Endothelial cell of umbilical vein (primary cell): Measurements from ENCODE around the gene CCDC197. TPM values are rescaled to one million over a fixed set of nuclear protein-coding genes. Genes with fewer than 3 reads are reported as not detected.

Experiments
- BruUV-seq: library from RNA; stranded (reverse); fragments of 400-500 nt; replicated peaks from 2 replicates; lab custom pipeline; 2021; lab: Mats Ljungman, UMichigan
- CTCF ChIA-PET: fragments of 300-600, 350-600 bp; sonication (Branson Sonifier 250); formaldehyde crosslinking; loops from one replicate; lab custom pipeline; 2021; ENCODE audit warnings: antibody characterized with exemption, inconsistent platforms; lab: Charles Lee
- POLR2A ChIA-PET: fragments of 300-600, 350-600 bp; sonication (Branson Sonifier 250); formaldehyde crosslinking; loops from one replicate; lab custom pipeline; 2021; ENCODE audit warnings: antibody characterized with exemption, inconsistent platforms; lab: Charles Lee
- DNase-seq: peaks from one replicate; pipeline ENCODE4 v3.0.0-alpha.2; 2011; ENCODE audit warnings: low read depth, low spot score
- FAIRE-seq: peaks from 2 replicates; lab custom pipeline; 2011; peaks lifted over from hg19 to GRCh38; lab: Jason Lieb, UNC
- H2AFZ ChIP-seq: 2 replicates; pipeline ENCODE4 v1.6.0; 2012; ENCODE audit warnings: low read depth, low read length, control low read depth, inconsistent platforms
- H3K27ac ChIP-seq: 2 replicates; pipeline ENCODE4 v1.5.1; 2011; ENCODE audit warnings: low read depth, mild to moderate bottlenecking, control low read depth, low read length, moderate library complexity; ENCODE audit not compliant: insufficient read depth
- H3K27me3 ChIP-seq, 2 experiments: 2 replicates each; pipeline versions ENCODE4 v1.6.0 to v1.6.1; 2011; ENCODE audit warnings: low read length in 2 of 2, mixed read lengths in 1 of 2; ENCODE audit not compliant: control insufficient read depth in 2 of 2, insufficient read depth in 2 of 2
- H3K36me3 ChIP-seq, 2 experiments: 2 replicates in 1 of 2; 3 replicates in 1 of 2; pipeline ENCODE4 v1.5.1; 2011; ENCODE audit warnings: low read length in 2 of 2, mild to moderate bottlenecking in 1 of 2, moderate library complexity in 1 of 2; ENCODE audit not compliant: control insufficient read depth in 2 of 2, insufficient read depth in 2 of 2; ENCODE audit errors: extremely low read depth in 1 of 2
- H3K4me1 ChIP-seq: 3 replicates; pipeline ENCODE4 v1.5.1; 2011; ENCODE audit warnings: mild to moderate bottlenecking, low read length; ENCODE audit not compliant: control insufficient read depth, insufficient read depth; ENCODE audit errors: extremely low read depth
- H3K4me2 ChIP-seq: 2 replicates; pipeline ENCODE4 v1.6.1; 2011; ENCODE audit warnings: low read length, control low read depth, mixed read lengths; ENCODE audit not compliant: insufficient read depth
- H3K4me3 ChIP-seq, 3 experiments: fragments of 200-600 bp in 1 of 3; sonication (generic), shearing (Covaris generic) in 1 of 3; replicated peaks in 1 of 3; 2 replicates each; pipeline ENCODE4 v1.5.1; 2011 to 2016; ENCODE audit warnings: control low read depth in 3 of 3, low read length in 3 of 3, mild to moderate bottlenecking in 2 of 3, inconsistent platforms in 1 of 3, low read depth in 1 of 3, moderate library complexity in 1 of 3; ENCODE audit not compliant: insufficient read depth in 1 of 3
- H3K79me2 ChIP-seq: 2 replicates; pipeline ENCODE4 v1.6.0; 2012; ENCODE audit warnings: low read length, inconsistent platforms; ENCODE audit not compliant: control insufficient read depth, insufficient read depth
- H3K9ac ChIP-seq: replicated peaks from 2 replicates; pipeline ENCODE3; 2011; ENCODE audit warnings: low read length, control low read depth; ENCODE audit not compliant: insufficient read depth; ENCODE audit errors: extremely low read depth
- H3K9me1 ChIP-seq: replicated peaks from 3 replicates; pipeline ENCODE4 v1.6.0; 2011; ENCODE audit warnings: mild to moderate bottlenecking, low read length; ENCODE audit not compliant: control insufficient read depth, insufficient read depth; ENCODE audit errors: extremely low read depth
- H3K9me3 ChIP-seq: replicated peaks from 2 replicates; pipeline ENCODE4 v1.5.1; 2012; ENCODE audit warnings: low read length, inconsistent platforms; ENCODE audit not compliant: control insufficient read depth, insufficient read depth
- H4K20me1 ChIP-seq: replicated peaks from 2 replicates; pipeline ENCODE3; 2011; ENCODE audit warnings: mild to moderate bottlenecking, low read length; ENCODE audit not compliant: control insufficient read depth, insufficient read depth; ENCODE audit errors: extremely low read depth
- CTCF ChIP-seq, 2 donors: IDR thresholded peaks; 1 replicate in 1 of 2; 2 replicates in 1 of 2; pipeline ENCODE4 v1.5.1; 2011; ENCODE audit warnings: low read length in 2 of 2, mild to moderate bottlenecking in 2 of 2, moderate library complexity in 2 of 2, control low read depth in 1 of 2, inconsistent platforms in 1 of 2, low read depth in 1 of 2; ENCODE audit not compliant: insufficient read depth in 1 of 2; ENCODE audit errors: extremely low read depth in 1 of 2
- EZH2 ChIP-seq: IDR thresholded peaks from 2 replicates; pipeline ENCODE4 v1.6.1; 2012; ENCODE audit warnings: borderline replicate concordance, low read depth, mild to moderate bottlenecking, moderate library complexity, low read length, inconsistent platforms; ENCODE audit not compliant: severe bottlenecking
- FOS ChIP-seq: IDR thresholded peaks from 2 replicates; pipeline ENCODE4 v1.6.1; 2011; ENCODE audit warnings: mild to moderate bottlenecking, low read length, moderate library complexity, borderline replicate concordance; ENCODE audit not compliant: insufficient read depth
- GATA2 ChIP-seq: IDR thresholded peaks from 2 replicates; pipeline ENCODE4 v1.7.0; 2011; ENCODE audit warnings: low read depth, mild to moderate bottlenecking, moderate library complexity, mixed read lengths, low read length; ENCODE audit not compliant: insufficient read length, insufficient read depth
- JUN ChIP-seq: IDR thresholded peaks from 2 replicates; pipeline ENCODE4 v1.6.1; 2011; ENCODE audit warnings: borderline replicate concordance, low read depth; ENCODE audit not compliant: insufficient read length, insufficient read depth
- MAX ChIP-seq: IDR thresholded peaks from 2 replicates; pipeline ENCODE4 v1.6.1; 2011; ENCODE audit not compliant: insufficient read depth, insufficient read length
- MYC ChIP-seq: IDR thresholded peaks from one replicate; pipeline ENCODE4 v1.6.1; 2011; ENCODE audit warnings: mild to moderate bottlenecking, low read depth, low read length
- POLR2A ChIP-seq: IDR thresholded peaks from 2 replicates; pipeline ENCODE4 v1.6.1; 2012; ENCODE audit warnings: low read depth, mild to moderate bottlenecking, control low read depth, low read length
- POLR2AphosphoS5 ChIP-seq: IDR thresholded peaks from 2 replicates; pipeline ENCODE4 v1.6.1; 2012; ENCODE audit warnings: low read depth, mild to moderate bottlenecking, control low read depth, low read length, moderate library complexity; ENCODE audit not compliant: insufficient read depth
- dilution Hi-C: fragments of 300-500 bp; cut with MboI; formaldehyde crosslinking; loops from one replicate; pipeline ENCODE4 v1.15.0; 2019; ENCODE audit warnings: low sequenced_read_pairs; ENCODE audit not compliant: extremely low pct_ligation_motif_present
- intact Hi-C: fragments of 100-400 bp; cut with micrococcal nuclease; formaldehyde crosslinking; loops from one replicate; pipeline ENCODE4 v1.10.0; 2022
- polyA plus RNA-seq, 4 experiments: library from polyadenylated mRNA; depleted of rRNA in 3 of 4; stranded (reverse) in 3 of 4; unstranded in 1 of 4; fragments of >200 nt; gene quantifications; 2 replicates each; pipeline versions ENCODE4 v1.2.1 to v1.2.3, GENCODE V29; 2011 to 2012; ENCODE audit warnings: missing spikeins in 1 of 4
- total RNA-seq: library from RNA; stranded (reverse); gene quantifications from 2 replicates; pipeline ENCODE4 v1.2.3, GENCODE V29; 2021

The CCDC197 gene
- total and polyA plus RNA-seq, 2 donors (not counting 3 experiments of a cell fraction or from before 2014, with no cell fraction given) = not detected

GRCh38 chr14:94047581-94047980 lies 50.5 kb downstream of the CCDC197 start:
- BruUV-seq = no TSS peak
- H3K36me3 ChIP-seq = peaks cover 10 to 26% of the 10 kb centered on the region in 2 experiments
- H2AFZ ChIP-seq = no peak overlapping the region
- no peak overlapping the region for H3K9ac ChIP-seq
- peaks cover 3% of the 10 kb centered on the region for H3K4me1 ChIP-seq
- H3K27me3 ChIP-seq = no peaks in the 10 kb centered on the region
- H3K9me1 ChIP-seq = no peaks in the 10 kb centered on the region
- POLR2A ChIA-PET = no interaction called here
- CTCF ChIA-PET = interaction anchor here (2.0 to 7.6 kb wide), 3 partner anchors 12 to 89 kb away, joined by 6 to 133 read pairs (median 24); no protein-coding TSS in a partner anchor
- dilution Hi-C loops = no loop called here
- no peak overlapping the region for H3K27ac ChIP-seq
- DNase-seq (no peak), FAIRE-seq (no peak)
- intact Hi-C loops = no loop called here
- no peak overlapping the region for H3K4me3 ChIP-seq
- H4K20me1 ChIP-seq = no peaks in the 10 kb centered on the region
- TF ChIP-seq FOS (no peak), EZH2 (no peak), JUN (no peak), MYC (no peak), POLR2A (no peak), GATA2 (no peak), CTCF (IDR thresholded peaks at IDR 0.05; ENCODE audit: extremely low read depth in 1 of 2, insufficient read depth in 1 of 2, low read depth in 1 of 2, low read length in 2 of 2) (no peak), POLR2AphosphoS5 (no peak), MAX (no peak)
- H3K79me2 ChIP-seq = no peaks in the 10 kb centered on the region
- H3K9me3 ChIP-seq = no peaks in the 10 kb centered on the region
- H3K4me2 ChIP-seq = no peak overlapping the region
